Endothelial cell of umbilical vein (primary cell): ENCODE measurements around the gene HK1. TPM values are rescaled to one million over a fixed set of nuclear protein-coding genes. Genes with fewer than 3 reads are reported as not detected.

Experiments
- BruUV-seq: library from RNA; stranded (reverse); fragments of 400-500 nt; replicated peaks from 2 replicates; lab custom pipeline; 2021; lab: Mats Ljungman, UMichigan
- CTCF ChIA-PET: fragments of 300-600, 350-600 bp; sonication (Branson Sonifier 250); formaldehyde crosslinking; loops from one replicate; lab custom pipeline; 2021; ENCODE audit warnings: antibody characterized with exemption, inconsistent platforms; lab: Charles Lee
- POLR2A ChIA-PET: fragments of 300-600, 350-600 bp; sonication (Branson Sonifier 250); formaldehyde crosslinking; loops from one replicate; lab custom pipeline; 2021; ENCODE audit warnings: antibody characterized with exemption, inconsistent platforms; lab: Charles Lee
- DNase-seq: peaks from one replicate; pipeline ENCODE4 v3.0.0-alpha.2; 2011; ENCODE audit warnings: low read depth, low spot score
- FAIRE-seq: peaks from 2 replicates; lab custom pipeline; 2011; peaks lifted over from hg19 to GRCh38; lab: Jason Lieb, UNC
- H2AFZ ChIP-seq: 2 replicates; pipeline ENCODE4 v1.6.0; 2012; ENCODE audit warnings: low read depth, low read length, control low read depth, inconsistent platforms
- H3K27ac ChIP-seq: 2 replicates; pipeline ENCODE4 v1.5.1; 2011; ENCODE audit warnings: low read depth, mild to moderate bottlenecking, control low read depth, low read length, moderate library complexity; ENCODE audit not compliant: insufficient read depth
- H3K27me3 ChIP-seq, 2 experiments: 2 replicates each; pipeline versions ENCODE4 v1.6.0 to v1.6.1; 2011; ENCODE audit warnings: low read length in 2 of 2, mixed read lengths in 1 of 2; ENCODE audit not compliant: control insufficient read depth in 2 of 2, insufficient read depth in 2 of 2
- H3K36me3 ChIP-seq, 2 experiments: 2 replicates in 1 of 2; 3 replicates in 1 of 2; pipeline ENCODE4 v1.5.1; 2011; ENCODE audit warnings: low read length in 2 of 2, mild to moderate bottlenecking in 1 of 2, moderate library complexity in 1 of 2; ENCODE audit not compliant: control insufficient read depth in 2 of 2, insufficient read depth in 2 of 2; ENCODE audit errors: extremely low read depth in 1 of 2
- H3K4me1 ChIP-seq: 3 replicates; pipeline ENCODE4 v1.5.1; 2011; ENCODE audit warnings: mild to moderate bottlenecking, low read length; ENCODE audit not compliant: control insufficient read depth, insufficient read depth; ENCODE audit errors: extremely low read depth
- H3K4me2 ChIP-seq: 2 replicates; pipeline ENCODE4 v1.6.1; 2011; ENCODE audit warnings: low read length, control low read depth, mixed read lengths; ENCODE audit not compliant: insufficient read depth
- H3K4me3 ChIP-seq, 3 experiments: fragments of 200-600 bp in 1 of 3; sonication (generic), shearing (Covaris generic) in 1 of 3; replicated peaks in 1 of 3; 2 replicates each; pipeline ENCODE4 v1.5.1; 2011 to 2016; ENCODE audit warnings: control low read depth in 3 of 3, low read length in 3 of 3, mild to moderate bottlenecking in 2 of 3, inconsistent platforms in 1 of 3, low read depth in 1 of 3, moderate library complexity in 1 of 3; ENCODE audit not compliant: insufficient read depth in 1 of 3
- H3K79me2 ChIP-seq: 2 replicates; pipeline ENCODE4 v1.6.0; 2012; ENCODE audit warnings: low read length, inconsistent platforms; ENCODE audit not compliant: control insufficient read depth, insufficient read depth
- H3K9ac ChIP-seq: replicated peaks from 2 replicates; pipeline ENCODE3; 2011; ENCODE audit warnings: low read length, control low read depth; ENCODE audit not compliant: insufficient read depth; ENCODE audit errors: extremely low read depth
- H3K9me1 ChIP-seq: replicated peaks from 3 replicates; pipeline ENCODE4 v1.6.0; 2011; ENCODE audit warnings: mild to moderate bottlenecking, low read length; ENCODE audit not compliant: control insufficient read depth, insufficient read depth; ENCODE audit errors: extremely low read depth
- H3K9me3 ChIP-seq: replicated peaks from 2 replicates; pipeline ENCODE4 v1.5.1; 2012; ENCODE audit warnings: low read length, inconsistent platforms; ENCODE audit not compliant: control insufficient read depth, insufficient read depth
- H4K20me1 ChIP-seq: replicated peaks from 2 replicates; pipeline ENCODE3; 2011; ENCODE audit warnings: mild to moderate bottlenecking, low read length; ENCODE audit not compliant: control insufficient read depth, insufficient read depth; ENCODE audit errors: extremely low read depth
- CTCF ChIP-seq, 2 donors: IDR thresholded peaks; 1 replicate in 1 of 2; 2 replicates in 1 of 2; pipeline ENCODE4 v1.5.1; 2011; ENCODE audit warnings: low read length in 2 of 2, mild to moderate bottlenecking in 2 of 2, moderate library complexity in 2 of 2, control low read depth in 1 of 2, inconsistent platforms in 1 of 2, low read depth in 1 of 2; ENCODE audit not compliant: insufficient read depth in 1 of 2; ENCODE audit errors: extremely low read depth in 1 of 2
- EZH2 ChIP-seq: IDR thresholded peaks from 2 replicates; pipeline ENCODE4 v1.6.1; 2012; ENCODE audit warnings: borderline replicate concordance, low read depth, mild to moderate bottlenecking, moderate library complexity, low read length, inconsistent platforms; ENCODE audit not compliant: severe bottlenecking
- FOS ChIP-seq: IDR thresholded peaks from 2 replicates; pipeline ENCODE4 v1.6.1; 2011; ENCODE audit warnings: mild to moderate bottlenecking, low read length, moderate library complexity, borderline replicate concordance; ENCODE audit not compliant: insufficient read depth
- GATA2 ChIP-seq: IDR thresholded peaks from 2 replicates; pipeline ENCODE4 v1.7.0; 2011; ENCODE audit warnings: low read depth, mild to moderate bottlenecking, moderate library complexity, mixed read lengths, low read length; ENCODE audit not compliant: insufficient read length, insufficient read depth
- JUN ChIP-seq: IDR thresholded peaks from 2 replicates; pipeline ENCODE4 v1.6.1; 2011; ENCODE audit warnings: borderline replicate concordance, low read depth; ENCODE audit not compliant: insufficient read length, insufficient read depth
- MAX ChIP-seq: IDR thresholded peaks from 2 replicates; pipeline ENCODE4 v1.6.1; 2011; ENCODE audit not compliant: insufficient read depth, insufficient read length
- MYC ChIP-seq: IDR thresholded peaks from one replicate; pipeline ENCODE4 v1.6.1; 2011; ENCODE audit warnings: mild to moderate bottlenecking, low read depth, low read length
- POLR2A ChIP-seq: IDR thresholded peaks from 2 replicates; pipeline ENCODE4 v1.6.1; 2012; ENCODE audit warnings: low read depth, mild to moderate bottlenecking, control low read depth, low read length
- POLR2AphosphoS5 ChIP-seq: IDR thresholded peaks from 2 replicates; pipeline ENCODE4 v1.6.1; 2012; ENCODE audit warnings: low read depth, mild to moderate bottlenecking, control low read depth, low read length, moderate library complexity; ENCODE audit not compliant: insufficient read depth
- dilution Hi-C: fragments of 300-500 bp; cut with MboI; formaldehyde crosslinking; loops from one replicate; pipeline ENCODE4 v1.15.0; 2019; ENCODE audit warnings: low sequenced_read_pairs; ENCODE audit not compliant: extremely low pct_ligation_motif_present
- intact Hi-C: fragments of 100-400 bp; cut with micrococcal nuclease; formaldehyde crosslinking; loops from one replicate; pipeline ENCODE4 v1.10.0; 2022
- polyA plus RNA-seq, 4 experiments: library from polyadenylated mRNA; depleted of rRNA in 3 of 4; stranded (reverse) in 3 of 4; unstranded in 1 of 4; fragments of >200 nt; gene quantifications; 2 replicates each; pipeline versions ENCODE4 v1.2.1 to v1.2.3, GENCODE V29; 2011 to 2012; ENCODE audit warnings: missing spikeins in 1 of 4
- total RNA-seq: library from RNA; stranded (reverse); gene quantifications from 2 replicates; pipeline ENCODE4 v1.2.3, GENCODE V29; 2021

The HK1 gene
- total and polyA plus RNA-seq, 2 donors (not counting 3 experiments of a cell fraction or from before 2014, with no cell fraction given): 50.8 to 121 TPM

- TF ChIP-seq EZH2: no peak
- TF ChIP-seq POLR2A: no peak
- TF ChIP-seq MAX: no peak
- TF ChIP-seq POLR2AphosphoS5: no peak
- no peak for TF ChIP-seq JUN
- TF ChIP-seq FOS: no peak
- no peak for TF ChIP-seq MYC
- no peak for TF ChIP-seq GATA2
- TF ChIP-seq CTCF (IDR thresholded peaks at IDR 0.05; ENCODE audit: extremely low read depth in 1 of 2, insufficient read depth in 1 of 2, low read depth in 1 of 2, low read length in 2 of 2): no peak
- FAIRE-seq: no peak
Measured at GRCh38 chr10:69411476-69411875, 133.2 kb downstream of the HK1 start.

More at GRCh38 chr10:69411476-69411875, 133.2 kb downstream of the HK1 start:
- Histone ChIP-seq H3K27ac (no peak overlapping the region), H3K4me1 (peaks cover 17% of the 10 kb centered on the region), H3K4me2 (no peak overlapping the region), H2AFZ (no peak overlapping the region), H3K36me3 (no peaks in the 10 kb centered on the region), H3K27me3 (no peaks in the 10 kb centered on the region), H3K9me3 (no peaks in the 10 kb centered on the region), H3K79me2 (no peaks in the 10 kb centered on the region), H3K9ac (no peak overlapping the region), H4K20me1 (no peaks in the 10 kb centered on the region), H3K9me1 (no peaks in the 10 kb centered on the region), H3K4me3 (no peak overlapping the region)
- intact Hi-C loops: loop anchor here (5.0 kb wide), 2 partner anchors 289 to 404 kb away; partner anchors contain the start of gene VPS26A
- no TSS peak for BruUV-seq
- no peak for DNase-seq
- CTCF ChIA-PET: interaction anchor here (1.3 to 1.5 kb wide), 2 partner anchors 96 to 226 kb away, joined by 5 to 7 read pairs; no protein-coding TSS in a partner anchor
- POLR2A ChIA-PET: no interaction called here
- dilution Hi-C loops: no loop called here
